CD4-positive, alpha-beta T cell treated with Interferon alpha-2 for 1 hour (primary cell): Measurements from ENCODE around the gene MAPK12.
A peak's percentile ranks its signal among the peaks of the same experiment; 100 is the strongest.
"Not testable (repeated sequence)": the region's sequence is repeated elsewhere in the genome, so short reads cannot be mapped to it uniquely, and the experiment has no call there.

Experiments used
- DNase-seq, 2 donors: peaks; one replicate each; pipeline ENCODE4 v3.0.0-alpha.2; 2020 to 2022

The MAPK12 gene

DNA sequence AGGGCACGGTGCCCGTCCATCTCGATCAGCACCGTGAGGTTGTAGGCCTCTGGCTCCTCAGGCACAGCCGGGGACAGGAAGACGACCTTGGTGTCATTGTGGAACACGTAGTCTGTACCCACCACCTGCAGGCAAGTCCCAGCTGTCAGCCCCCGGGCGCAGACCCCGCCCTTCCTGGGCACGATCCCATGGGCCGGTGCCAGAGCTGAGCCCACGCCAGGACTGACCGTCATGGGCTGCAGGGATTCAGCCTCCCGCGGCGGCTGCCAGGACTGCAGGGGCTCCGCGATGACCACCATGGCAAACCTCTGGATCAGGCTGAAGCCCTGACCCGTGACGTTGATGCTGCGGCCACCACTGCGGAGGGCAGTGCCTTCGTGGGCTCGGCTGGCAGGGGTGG lies 20.5 kb upstream of the MAPK12 start:
- no peak for DNase-seq

DNA sequence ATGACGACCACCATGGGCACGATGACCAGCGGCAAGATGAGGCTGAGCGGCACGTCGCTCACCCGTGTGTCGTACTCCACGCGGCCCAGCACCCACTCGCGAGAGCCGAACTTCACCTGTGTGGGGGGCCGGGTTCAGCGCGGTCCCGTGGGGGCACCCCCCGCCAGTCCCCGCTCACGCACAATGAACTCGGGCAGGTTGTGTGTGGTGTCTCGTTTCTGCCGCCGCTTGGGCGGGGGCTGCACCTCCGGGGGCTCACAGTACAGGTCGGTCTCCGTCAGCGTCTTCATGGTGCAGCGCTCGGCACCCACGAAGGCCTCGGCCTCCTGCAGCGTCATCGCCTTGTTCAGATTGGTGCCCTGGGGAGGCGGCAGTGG lies 19.9 kb upstream of the MAPK12 start:
- no peak for DNase-seq

DNA sequence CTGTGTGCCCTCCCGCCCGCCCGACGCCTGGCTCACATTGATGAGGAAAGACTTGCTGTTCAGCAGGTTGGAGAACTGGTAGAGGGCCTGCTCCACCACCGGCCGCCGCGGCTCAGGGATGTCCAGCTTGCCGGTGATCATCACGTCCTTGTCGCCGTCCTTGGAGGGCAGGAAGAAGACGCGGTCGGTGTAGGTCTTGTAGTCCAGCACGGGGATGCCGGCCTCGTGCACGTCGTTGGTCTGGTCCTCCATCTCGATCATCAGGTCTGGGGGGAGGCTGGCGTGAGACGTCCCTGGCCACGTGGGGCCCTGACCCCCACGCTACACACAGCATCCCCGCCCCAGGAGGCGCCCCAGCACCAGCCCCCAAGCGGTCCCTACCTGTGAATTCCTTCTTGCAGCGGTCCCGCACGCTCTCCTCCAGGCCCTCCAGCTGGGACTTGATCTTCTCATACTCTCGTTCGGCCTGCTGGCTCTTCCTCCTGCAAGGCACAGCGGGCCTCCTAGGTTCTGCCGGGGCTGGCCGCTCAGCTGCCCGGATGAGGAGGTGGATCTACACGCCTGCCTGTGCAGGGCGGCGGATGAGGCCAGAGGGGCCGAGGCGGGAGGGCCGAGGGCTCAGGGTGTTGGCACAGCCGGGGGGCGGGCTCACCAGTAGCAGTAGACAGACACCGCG lies 19.4 kb upstream of the MAPK12 start:
- DNase-seq: no peak

DNA sequence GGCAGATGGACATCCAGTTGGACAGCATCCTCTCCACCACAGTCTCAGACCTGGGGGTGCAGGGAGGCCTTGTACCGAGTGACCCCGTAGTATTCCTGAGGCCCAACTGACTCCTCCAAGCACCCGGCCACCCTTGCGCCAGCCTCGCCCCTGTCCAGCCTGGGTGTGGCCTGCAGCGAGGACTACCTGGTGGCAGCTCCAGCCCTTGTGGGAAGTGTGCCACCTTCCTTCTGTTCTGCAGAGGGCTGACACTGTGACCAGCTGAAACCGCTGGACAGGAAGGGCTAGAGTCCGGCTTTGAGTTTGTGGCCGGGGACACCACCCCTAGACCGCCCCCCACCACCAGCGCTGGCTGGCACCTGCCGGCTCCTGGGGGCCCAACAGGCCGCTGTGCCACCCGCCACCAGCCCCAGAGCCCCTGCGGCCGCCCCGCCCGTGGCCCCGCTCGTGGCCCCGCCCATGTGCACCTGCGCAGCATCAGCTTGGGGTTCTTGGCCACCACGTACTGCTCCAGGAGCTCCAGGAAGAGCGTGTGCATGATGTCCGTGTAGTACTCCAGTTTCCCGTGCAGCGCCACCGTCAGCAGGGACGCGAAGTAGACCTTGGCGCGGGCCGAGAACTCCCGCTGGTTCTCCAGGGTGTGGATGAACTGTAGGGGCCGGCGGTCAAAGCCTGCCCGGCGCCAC lies 18.7 kb upstream of the MAPK12 start:
- no peak for DNase-seq

DNA sequence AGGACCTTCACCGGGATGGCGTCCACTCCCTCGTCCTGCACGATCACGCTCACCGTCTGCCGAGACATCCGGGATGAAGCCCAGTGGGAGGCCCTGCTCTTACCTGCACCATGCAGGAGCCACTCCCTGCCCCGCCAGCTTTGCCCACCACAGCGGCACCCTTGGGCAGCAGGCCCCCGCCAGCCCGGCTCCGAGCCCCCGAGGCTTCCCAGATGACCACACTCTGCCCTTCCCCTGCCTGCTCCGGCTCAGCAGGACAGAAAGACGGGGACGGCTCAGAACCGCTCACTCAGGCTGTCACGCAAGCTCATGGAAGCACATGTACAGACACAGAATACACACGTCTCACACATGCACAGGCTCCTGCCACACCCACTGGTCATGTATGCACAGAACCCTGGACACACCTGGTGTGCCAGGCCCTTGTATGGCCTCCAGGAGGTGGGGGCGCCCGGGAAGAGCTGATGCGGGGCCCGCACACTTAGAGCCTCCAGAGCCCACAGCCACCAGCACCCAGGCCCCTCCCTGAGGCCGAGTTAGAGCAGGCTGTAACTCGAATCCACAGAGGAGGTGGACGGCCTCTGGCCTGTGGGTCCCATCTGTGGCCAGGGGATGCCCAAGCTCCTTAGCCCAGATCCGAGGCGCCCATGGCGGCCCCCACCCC lies 17.6 kb upstream of the MAPK12 start:
- no peak for DNase-seq

DNA sequence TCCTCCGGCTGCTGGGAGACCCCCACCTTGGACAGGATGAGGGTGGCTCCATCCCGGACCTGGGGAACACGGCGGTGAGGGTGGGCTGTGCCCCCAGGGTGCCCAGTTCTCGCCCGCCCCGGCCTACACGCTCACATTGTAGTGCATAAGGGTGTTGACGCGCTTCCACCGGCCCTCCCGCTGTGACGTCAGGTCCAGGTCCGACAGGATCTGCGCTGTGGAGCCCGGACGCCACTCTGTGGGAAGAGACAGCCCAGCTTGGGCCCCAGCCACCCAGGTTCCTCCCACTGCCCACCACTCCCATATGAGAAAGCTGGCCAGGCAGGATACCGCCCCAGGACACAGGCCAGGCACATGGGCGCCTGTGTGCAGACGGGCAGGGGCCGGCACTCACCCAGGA lies 17.0 kb upstream of the MAPK12 start:
- DNase-seq: no peak

DNA sequence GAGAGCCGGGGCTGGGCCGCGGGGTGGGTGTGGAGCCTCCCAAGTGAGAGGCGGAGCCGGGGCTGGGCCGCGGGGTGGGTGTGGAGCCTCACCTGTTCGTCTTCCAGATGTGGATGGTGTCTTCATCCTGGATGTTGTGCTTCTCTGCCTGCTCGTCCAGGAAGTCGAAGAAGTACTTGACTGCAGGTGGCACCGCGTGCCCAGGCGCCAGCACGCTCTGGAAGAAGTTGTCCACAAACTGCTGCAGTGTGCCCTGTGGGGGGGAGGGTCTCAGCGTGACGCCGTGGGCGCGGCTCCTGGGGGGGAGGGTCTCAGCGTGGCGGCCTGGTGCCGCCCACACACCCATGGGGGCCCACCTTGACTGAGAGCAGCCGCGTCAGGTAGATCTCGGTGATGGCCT lies 16.3 kb upstream of the MAPK12 start:
- no peak for DNase-seq

DNA sequence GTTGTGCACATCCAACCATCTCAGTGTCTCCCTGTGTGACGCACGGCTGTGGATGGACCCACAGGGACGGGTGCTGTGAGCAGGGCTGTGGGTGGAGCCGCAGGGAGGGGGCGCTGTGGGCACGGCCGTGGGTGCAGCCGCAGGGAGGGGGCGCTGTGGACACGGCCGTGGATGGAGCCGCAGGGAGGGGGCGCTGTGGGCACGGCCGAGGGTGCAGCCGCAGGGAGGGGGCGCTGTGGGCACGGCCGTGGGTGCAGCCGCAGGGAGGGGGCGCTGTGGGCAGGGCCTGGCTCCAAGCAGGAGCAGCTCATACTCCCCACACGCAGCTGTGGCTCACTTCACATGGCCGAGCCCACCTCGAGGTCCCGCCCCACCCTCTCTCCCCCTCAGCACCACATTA lies 14.7 kb upstream of the MAPK12 start:
- DNase-seq: peak; percentile 39 to 69

DNA sequence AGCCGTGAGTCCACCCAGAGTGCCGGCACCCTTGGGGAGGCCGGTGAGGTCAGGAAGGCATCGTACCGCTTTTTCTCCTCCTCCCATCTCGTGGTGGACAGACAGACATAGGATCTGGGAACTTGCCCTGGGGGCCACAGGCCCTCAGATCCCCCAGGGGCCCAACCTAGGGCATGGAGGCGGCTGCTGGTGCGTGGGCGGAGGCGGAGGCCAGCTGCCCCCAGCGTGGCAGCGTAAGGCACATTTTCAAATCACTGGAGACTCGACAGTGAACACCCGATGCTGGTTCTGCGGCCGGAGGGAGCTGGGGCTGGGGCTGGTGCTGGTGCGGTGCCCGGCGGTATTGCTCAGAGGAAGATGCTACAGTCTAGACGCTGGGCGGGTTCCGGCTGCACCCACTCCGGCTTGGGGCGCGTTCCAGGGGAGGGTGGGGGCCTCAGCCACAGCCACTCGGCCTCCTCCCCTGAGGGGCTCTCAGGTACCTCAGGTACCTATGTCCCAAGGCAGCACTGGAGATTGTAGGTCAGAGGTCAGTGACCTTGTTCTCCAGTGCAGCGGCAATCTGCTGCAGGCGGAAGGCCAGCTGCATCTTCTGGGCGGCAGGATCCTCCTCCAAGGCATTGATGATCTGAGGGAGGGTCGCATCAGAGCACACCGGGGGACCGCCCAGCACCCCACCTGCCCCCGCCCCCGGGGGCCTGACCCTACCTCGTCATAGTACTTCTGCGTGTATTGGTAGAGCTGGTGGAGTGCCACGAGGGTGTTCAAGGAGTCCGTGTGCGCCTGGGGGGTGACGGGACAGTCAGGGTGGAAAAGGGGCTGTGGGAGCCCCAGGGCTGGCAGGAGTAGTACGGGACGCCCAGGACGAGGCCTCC lies 13.9 kb upstream of the MAPK12 start:
- no peak for DNase-seq

DNA sequence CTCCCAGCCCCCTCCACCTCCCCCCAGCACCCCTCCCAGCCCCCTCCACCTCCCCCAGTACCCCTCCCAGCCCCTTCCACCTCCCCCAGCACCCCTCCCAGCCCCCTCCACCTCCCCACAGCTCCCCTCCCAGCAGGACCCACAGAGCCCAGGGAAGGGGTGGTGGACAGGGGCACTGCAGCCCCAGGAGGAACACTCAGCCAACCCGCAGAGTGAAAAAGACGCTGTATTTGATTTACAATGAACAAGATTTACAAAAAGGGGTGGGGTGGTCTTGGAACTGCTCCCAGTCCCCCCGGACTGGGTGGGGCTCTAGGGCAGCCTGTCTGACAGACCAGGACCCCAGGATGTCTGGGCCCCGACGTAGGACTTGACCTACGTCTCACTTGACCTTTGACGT lies 13.3 kb upstream of the MAPK12 start:
- DNase-seq: no peak

DNA sequence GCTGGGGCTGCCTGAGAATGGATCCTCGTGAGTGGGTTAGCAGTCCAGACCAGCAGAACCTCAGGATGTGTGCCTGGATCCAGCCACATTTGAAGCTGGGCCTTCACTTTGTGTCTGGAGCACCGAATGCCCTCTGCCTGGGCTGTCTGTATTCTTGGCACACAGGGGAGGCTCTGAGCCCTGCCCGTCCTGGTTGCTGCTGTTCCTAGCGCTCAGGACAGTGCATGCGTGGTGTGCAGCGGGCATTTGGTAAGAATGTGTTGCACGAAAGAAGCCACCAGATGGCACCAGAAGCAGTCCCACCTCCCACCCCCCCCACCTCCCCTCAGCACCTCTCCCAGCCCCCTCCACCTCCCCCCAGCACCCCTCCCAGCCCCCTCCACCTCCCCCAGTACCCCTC lies 12.8 kb upstream of the MAPK12 start:
- peak; percentile 52 to 63 for DNase-seq

DNA sequence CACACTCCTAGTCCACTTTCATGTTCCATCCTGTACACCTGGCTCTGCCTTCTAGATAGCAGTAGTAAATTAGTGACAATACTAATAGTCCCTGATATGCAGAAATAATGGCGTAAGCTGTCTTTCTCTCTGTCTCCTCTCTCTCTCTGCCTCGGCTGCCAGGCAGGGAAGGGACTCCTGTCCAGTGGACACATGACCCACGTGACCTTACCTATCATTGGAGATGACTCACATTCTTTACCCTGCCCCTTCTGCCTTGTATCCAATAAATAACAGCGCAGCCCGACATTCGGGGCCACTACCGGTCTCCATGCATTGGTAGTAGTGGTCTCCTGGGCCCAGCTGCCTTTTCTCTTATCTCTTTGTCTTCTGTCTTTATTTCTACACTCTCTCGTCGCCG lies 12.3 kb upstream of the MAPK12 start:
- DNase-seq: not testable (repeated sequence)

DNA sequence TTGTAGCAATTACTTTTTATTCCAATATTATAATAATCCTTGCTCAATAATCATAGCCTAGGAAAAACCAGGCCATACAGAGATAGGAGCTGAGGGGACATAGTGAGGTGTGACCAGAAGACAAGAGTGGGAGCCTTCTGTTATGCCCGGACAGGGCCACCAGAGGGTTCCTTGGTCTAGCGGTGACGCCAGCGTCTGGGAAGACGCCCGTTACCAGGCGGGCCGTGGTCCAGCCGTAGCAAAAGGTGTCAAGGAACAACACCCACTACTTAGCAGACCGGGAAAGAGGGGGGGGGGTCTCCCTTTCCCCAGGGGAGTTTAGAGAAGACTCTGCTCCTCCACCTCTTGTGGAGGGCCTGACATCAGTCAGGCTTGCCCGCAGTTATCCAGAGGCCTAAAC lies 11.9 kb upstream of the MAPK12 start:
- DNase-seq: not testable (repeated sequence)

DNA sequence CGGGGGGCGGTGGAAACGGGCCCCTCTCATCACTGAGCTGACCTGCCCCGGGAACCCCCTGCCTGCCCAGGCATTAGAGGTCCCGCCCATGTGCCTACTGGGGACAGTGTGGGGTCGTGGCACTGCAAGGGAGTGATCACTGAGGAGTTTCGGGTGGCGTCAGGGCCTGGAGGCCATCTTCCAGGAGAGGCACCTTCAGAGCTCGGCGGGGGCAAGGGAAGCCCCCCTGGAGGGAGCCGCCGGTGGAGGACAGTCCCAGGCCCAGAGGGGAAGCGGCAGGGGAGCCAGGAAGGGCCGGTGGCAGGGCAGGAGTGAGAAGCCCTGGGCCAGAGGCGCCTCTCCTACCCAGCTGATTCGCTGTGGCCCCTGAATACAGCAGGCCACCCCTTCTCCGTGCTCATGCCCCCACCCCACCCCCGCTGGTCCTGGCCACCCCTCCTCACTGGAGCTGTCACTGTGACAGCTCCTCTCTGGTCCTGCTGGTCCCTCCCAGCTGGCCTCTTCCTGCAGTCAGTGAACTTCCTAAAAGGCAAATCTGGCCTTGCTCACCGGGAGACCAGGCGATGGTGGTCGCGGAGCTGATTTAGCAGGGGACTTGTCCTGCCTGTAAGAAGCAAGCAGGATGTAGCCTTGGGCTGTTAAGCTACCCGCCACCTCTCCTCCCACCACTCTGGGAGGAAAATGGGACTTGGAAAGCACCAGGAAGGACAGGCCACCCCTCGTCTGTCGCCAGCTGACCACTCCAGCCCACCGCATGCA lies 10.7 kb upstream of the MAPK12 start:
- DNase-seq: no peak

DNA sequence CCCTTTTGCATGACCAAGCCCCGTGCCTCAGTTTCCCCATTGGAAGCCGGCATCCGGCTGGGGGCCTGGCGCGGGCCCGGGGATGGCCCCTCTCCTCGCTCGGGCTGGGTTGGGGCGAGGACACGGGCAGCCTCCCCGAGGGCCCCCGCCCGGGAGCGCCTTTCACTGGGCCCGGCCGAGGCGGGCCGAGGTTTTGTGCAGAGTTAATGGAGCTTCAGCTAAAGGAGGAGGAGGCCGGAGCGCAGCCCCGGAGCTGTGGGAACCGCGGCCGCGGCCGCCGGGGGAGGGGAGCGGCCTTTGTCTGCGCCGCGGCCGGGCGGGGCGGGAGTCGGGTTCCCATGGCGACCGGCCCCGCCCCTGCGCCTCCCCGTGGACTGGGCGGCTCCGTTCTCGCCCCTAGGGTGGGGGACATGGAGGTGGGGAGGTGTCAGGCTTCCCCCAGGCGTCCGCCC lies 10.1 kb upstream of the MAPK12 start:
- DNase-seq: peak; percentile 53 to 74

DNA sequence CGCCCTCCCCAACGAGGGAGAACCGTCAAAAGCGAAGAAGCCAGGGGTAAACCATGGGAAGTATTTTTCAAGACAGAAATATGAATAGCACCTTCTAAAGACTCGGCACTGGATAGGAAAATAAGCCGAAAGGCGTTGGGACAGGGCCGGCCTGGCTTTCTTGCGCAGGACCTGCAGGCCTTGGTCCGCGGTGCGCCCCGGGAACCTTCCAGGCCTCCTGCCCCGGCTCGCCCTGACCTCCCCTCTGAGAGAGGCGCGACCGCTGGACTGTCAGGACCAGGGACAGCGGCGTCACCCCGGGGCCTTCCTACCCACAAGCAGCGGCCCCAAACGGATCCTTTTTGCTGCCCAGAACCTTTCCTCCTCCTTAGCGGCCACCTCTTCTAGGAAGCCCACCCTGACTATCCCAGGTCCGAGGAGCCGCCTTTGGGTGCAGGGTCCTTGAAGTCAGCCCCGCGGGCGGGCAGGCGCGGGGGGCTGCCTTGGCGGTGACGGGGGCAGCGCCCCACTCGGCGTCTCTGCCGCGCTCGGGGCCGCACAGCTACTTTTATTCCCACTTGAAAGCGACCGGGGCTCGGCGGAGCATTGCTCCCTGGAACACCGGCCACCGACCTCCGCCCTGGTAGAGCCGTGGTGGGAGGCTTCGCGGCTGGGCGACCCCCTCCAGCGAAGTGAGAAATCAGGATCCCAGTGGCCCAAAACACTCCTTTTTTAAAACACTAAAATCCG lies 9.3 kb upstream of the MAPK12 start:
- DNase-seq: peak; percentile 61 to 76

DNA sequence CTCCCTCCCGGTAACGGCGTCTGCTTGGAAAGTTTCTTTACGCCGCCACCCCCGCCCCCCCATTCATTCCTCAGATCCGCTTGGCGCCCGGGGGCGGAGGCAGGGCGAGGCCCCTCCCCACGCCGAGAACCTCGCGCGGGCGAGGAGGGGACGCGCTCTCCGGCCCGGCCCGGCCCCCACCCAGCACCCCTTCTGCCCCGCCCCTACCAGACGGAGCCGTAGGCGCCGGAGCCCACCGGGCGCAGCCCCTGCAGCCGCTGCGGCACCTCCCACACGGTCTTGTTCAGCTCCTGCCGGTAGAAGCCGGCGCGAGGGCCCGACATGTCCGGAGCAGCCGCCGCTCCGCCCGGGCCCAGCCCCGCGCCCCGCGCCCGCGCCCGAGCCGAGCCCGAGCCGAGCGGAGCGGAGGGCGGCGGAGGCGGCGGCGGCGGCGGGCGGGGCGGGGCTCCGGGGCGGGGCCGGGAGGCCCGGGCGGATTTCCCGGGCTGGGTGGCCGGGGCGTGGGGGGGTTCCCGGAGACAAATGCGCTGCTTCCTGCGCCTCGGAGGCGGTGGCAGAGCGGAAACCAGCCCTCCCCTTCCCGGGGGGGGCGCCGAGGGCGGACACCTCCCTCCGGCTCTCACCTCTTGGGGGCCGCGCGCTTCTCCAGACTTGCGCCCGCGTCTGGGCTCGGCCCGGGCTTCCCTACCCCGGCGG lies 8.6 kb upstream of the MAPK12 start, which contains the start of gene MAPK11:
Gene MAPK11, minus strand, starts transcription at position 411 of the 696 bp plus-strand sequence. Its CDS starts 88 bp downstream, at position 323.
- DNase-seq: peak; percentile 77 to 87

DNA sequence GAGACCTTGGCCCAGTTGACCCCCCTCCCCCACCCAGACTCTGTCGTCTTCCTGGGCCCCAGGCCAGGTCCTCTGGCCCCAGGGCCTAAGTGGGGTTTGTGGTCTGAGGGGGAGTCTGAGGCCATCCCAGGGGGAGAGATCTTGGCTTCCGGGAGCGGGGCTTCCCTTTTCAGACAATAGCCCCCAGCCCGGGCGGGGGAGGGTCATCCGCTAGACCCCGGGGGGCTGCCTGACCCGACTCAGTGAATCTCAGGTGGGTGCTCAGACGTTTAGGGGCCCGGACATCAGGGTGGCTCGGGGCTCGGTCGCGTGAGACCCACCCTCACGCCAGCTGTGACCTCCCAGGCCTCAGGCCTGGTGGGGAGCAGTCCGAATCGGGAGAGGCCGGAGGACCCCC lies 8.1 kb upstream of the MAPK12 start:
- DNase-seq: no peak

DNA sequence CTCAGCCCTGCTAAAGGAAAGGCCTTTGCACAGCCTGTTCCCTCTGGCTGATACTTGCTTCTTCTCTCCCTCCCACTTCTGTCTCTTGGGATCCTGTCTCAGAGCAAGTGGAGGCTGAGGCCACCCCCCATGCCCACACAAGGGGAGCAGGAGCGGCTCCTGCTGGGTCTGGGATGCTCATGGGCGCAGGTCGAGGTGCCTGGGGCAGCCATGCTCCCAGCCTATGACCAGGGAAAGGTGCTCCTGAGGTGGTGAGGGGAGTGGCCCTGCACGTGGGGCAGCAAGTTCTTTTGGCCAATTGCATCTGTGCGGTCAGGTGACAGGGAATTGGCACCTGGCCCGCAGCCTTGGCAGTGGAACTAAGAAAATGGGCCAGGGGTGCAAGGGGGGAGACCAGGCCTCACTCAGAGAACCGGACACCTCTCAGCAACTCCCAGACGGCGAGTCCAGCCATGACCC lies 7.2 kb upstream of the MAPK12 start:
- no peak for DNase-seq

DNA sequence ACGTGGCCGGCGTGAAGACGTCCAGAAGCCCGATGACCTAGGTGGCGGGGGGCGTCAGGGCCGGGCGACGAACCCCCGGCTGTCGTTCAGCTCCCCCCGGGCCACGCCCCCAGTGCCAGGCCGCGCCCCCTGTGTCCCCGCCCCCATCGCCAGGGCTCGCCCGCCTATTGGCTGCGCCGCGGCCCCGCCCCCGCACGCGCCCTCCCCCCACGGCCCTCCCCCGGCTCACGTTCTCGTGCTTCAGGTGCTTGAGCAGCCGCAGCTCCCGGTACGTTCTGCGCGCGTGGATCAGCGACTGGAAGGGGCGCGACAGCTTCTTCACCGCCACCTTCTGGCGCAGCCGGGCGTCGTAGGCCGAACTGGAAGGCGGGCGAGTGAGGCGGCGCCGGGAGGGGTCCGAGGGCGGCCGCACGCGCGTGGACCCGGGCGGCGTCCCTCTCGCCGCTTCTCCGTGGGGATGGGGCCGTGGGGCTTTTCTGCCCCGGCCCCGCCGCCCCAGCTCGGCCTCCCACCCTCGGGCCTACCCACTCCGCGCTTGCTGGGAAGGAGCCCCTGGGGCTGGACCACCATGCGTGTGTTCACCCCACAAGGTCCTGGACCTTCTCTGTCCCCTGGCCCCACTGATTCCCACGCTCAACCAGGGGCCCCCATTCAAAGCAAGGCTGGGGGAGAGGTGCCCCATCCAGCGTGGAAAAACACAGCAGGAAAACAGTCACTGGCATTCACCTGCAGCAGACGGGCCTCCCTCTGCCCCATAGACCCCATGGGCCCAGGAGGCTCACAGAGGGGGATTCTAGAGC lies 6.3 kb upstream of the MAPK12 start:
- peak; percentile 59 to 69 for DNase-seq
